SKM-1 (cell line): ENCODE data around the gene CNTNAP5.

Experiments
- DNase-seq: peaks from one replicate; lab custom pipeline; 2025; ENCODE audit not compliant: unreplicated experiment; lab: John Stamatoyannopoulos, UW

Gene CNTNAP5

DNA sequence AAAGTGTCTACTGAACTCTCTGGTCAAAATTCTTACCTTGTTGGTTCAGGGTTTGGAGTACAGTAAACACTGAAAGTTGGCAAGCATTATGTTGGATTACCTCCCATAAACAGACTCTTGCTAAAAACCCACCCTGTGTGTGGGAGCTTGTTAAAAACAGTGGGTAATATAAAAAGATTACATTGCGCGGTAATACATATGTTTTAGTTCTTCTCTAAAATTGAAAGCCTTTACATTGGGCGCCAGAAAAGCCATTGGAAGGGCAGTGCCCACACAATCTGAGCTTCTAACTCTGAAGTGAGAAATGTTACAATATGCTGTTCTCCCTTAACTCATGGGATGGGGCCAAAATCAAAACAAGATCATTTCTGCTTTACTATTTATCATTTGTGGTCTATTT lies 510.7 kb downstream of the CNTNAP5 start:
- no peak for DNase-seq

DNA sequence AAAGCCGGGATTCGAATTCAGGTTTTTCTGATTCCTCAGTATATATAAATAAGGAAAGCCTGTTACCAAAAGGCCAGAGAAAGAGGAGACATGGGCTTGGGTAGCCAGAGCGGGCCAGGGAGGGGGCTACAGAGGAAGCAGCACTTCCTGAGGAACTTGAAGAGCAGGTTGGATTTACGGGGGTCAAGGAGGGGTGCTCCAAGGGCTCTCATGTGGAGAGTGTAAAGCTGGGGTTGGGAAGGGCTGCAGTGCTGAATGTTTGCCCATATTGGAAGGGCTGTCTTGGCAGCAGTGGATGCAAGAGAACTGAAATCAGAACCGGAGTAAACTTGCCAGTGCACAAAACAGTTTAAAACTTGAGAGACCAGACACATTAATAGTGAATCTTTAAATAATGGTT lies 511.5 kb downstream of the CNTNAP5 start:
- no peak for DNase-seq

DNA sequence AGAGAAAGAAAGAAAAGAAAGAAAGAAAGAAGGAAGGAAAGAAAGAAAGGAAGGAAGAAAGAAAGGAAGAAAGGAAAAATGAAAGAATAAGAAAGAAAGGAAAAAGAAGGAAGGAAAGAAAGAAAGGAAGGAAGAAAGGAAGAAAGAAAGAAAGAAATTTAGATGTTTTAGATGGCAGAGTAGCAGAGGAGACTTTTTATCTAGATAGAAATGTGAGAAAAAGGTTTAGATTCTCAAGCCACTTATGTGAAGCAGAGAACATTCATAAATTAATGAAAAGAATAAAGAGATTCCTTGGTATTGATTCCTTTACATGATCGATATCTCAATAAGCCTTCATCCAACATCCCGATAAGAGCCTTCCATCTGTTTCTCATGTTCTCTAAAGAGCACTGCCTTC lies 513.5 kb downstream of the CNTNAP5 start:
- no peak for DNase-seq

DNA sequence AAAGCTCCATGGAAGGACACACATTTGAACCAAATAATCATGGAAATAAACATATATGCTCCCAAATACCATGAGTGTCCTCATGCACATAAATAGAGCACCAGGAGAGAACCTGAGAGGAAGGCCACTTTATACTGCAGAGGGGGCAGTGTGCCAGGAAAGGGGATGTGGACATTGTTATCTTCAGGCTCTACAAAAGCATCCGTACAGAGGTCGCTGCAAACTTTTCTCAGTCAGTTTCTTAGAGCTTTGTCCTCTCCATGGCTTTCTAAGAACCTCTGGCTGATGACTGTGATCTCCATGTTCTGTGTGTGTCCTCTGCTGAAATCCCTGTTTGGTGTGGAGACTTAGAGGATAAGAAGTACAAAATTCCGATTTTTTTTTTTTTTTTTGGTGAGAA lies 515.7 kb downstream of the CNTNAP5 start:
- no peak for DNase-seq

DNA sequence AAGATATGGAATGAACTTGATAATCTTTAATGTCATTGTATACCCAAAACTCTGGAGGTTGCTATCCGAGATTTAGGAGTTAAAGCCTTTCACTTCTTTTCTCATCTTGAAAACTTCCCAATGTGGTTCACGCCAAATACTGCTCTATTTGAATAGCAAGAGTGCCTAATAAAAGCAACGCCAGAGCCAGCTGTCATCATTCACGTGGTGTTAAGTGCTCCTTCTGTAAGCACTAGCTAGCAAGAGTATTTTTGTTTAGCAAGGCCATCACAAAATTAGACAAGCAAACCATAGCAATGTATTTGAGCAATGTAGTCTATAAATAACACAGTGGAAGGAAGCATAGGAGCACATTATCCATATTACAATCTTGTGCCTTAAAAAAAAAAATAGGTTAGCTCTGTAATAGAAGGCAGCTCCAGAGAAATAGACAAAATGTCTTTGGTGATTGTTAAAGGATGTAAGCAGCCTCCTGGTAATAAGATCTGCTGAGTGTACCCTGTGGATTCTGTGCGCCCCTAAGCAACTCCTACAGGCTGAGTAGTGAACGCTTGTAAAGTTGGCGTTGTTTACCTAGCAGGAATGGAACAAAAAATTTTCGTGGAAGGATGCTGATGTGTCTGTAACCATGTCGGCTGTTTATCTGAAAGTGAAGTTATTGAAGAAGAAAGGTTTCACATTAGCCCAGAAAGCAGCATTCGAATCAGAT lies 518.0 kb downstream of the CNTNAP5 start:
- DNase-seq = no peak

DNA sequence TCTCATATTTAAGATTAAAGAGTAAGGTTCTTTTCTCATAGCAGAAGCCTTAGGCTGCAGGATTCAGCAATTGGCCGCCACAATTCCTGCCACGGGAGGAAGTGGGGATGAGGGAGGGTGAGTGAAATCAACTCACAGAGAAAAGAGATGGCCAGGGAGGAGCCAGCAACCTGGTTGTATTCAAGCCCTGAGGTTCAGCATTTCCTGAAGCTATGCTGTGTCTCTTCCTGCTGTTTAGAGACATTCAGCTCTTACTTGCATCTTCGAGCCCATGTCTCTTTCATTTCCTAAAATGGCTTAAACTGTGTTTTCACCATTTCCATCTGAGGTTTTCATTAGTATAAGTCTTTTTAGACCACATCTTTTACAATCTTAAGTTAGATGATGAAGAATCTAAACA lies 522.6 kb downstream of the CNTNAP5 start:
- no peak for DNase-seq

DNA sequence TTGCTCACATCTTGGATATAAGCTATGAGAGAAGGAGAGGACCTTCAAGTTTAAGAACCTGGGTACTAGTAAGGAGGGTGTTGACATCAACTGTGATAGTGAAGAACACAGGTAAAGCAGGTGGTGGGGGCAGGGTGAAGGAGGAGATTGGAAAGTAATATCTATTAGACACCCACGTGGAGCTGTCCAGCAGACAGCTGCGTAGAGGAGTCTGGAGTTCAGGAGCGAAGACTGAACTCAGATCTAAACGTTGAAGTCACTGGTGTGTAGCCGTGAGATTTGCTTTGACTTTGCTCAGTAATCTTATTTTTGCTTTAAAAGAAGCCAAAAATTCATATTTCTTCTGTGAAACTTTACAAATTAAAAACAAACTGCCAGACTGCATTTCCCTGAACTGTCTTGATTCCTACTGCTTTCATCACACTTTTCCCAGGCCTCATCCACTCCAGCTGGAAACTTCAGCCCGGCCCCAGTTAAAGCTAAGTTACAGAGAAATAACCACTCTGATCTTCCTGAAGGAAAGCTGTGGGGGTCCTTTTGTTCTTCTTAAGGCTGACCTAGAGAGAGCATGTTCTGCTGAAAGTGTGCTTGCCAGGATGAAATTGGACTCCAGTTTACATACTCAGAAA lies 533.3 kb downstream of the CNTNAP5 start:
- DNase-seq = no peak

DNA sequence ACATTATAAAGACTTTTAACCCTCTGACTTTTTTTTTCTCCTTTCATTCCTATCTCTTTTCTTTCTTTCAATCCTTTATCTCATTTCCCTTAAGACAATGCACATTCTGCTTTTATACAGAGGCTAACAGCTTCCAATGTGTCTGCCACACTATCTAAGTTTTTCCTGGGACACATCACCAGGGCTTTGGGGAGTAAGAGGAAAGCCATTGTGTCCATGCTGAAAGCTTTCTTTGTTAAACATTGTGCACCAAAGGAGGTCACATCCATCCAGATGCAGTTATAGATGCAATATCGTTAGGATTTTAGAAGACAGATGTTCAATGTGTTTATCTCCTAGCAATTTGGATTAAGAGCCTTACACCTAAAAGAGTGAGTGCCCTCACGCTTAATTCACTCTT lies 534.1 kb downstream of the CNTNAP5 start:
- DNase-seq = no peak

DNA sequence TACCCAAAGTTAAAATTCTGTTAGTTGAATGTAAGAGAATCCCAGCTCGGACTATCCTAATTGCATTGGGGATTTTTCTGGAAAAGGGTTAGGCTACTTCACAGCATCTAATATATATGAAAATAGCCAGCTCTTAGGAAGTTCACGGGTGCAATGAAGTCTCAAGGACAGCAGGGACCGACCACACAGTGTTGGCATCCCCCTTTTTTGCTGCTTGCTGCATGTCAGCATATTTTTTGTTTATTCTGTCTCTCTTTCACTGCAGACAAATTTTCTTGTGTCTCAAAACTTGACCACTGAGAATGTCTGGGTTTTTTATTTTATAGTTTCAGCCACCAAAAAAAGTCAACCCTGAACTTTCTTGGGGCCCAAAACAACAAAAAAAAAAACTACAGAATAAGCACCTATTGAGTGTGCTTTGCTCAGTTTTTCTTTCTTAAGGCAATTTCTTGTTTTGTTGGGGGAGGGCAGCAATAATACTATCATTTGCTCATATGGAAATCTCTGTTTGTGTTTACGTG lies 535.6 kb downstream of the CNTNAP5 start:
- DNase-seq = no peak

DNA sequence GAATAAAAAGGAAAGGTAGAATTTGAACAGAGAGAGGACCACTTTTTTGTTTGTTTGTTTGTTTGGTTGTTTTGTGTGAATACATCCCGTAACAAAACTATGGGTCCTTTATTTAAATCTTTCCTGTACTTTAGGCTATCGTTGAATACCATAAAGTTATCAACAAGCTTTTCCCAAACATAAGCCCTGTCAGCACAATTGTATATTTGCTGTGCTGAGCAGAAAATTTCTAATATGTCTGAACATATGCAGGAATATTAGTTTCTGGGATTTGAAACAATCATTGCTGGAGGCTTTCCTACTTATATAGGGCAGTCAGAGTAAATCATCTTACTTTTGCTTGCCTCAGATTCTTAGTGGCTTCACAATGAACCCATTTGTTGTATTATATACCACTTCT lies 536.4 kb downstream of the CNTNAP5 start:
- no peak for DNase-seq

DNA sequence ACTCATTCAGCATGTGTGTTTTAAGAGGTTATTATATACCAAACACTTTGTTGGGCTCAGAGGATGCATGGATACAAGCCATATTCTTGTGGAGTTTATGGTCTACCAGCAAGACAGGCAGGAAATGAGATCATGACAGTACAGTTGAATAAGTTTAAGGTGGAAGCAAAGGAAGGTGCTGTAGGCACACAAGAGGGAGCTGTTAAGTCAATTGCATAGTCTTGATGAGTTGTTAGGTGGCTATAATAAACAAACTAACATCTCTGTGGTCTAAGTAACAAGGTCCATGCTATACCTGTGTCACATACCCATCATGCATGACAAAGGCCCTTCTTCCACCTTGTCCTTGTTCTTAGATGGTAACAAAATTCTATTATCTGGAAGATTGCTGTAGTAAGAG lies 538.3 kb downstream of the CNTNAP5 start:
- no peak for DNase-seq

DNA sequence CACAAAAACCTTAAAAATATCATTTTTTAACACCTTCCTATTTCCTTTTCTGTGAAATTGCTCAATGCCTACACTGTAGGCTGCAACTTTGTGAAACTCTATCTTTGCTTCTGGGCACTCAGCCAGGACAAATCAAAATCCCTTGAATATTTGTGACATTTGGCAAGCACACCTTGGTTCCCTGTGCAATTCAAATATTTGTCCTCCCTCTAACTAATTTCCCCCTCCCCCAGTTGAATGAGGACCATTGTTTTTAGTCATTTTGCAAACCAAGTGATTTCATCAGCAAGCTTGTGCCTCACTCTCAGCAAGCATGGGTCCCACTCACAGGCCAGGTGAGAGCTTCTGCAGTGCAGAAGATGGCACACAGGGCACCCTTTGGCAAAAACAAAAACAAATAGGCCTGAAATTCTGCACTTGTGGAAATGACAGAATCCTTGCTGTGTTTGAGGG lies 541.5 kb downstream of the CNTNAP5 start:
- no peak for DNase-seq

DNA sequence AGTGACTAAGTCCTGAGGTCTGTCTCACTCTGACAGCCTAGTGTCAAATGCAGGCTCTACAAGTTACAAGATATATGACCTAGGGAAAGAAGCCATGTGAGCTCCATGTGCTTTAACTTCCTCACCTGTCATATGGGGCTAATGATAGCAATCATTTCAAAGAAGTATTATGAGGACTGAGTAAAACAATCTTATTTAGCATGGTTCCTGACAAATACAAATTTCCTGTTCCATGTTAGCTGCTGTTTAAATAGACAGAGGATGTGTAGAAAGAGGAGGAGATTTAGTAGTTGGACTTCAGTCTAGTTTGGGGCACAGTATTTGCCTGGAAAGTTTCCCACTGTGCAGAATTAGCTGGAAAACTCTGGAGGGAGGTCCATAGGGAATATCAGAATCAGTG lies 545.8 kb downstream of the CNTNAP5 start:
- no peak for DNase-seq

DNA sequence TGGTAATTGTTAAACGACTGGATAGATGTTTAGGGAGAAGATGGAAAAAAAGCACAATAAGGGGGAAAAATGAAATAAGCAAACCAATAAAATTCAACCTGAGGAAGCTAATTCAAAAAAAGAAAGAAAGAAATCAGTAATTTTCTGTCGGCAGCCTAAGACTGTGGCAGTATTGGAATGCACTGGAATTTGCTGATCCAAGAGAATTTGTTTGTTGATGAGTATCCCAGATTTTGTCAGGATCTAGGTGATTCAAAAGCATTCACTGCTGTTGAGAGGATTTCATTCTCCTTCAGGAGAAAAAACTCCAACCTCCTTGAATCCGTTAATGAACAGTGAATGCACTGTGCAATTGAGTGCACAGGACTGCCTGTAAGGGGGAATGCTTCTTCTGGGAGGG lies 546.7 kb downstream of the CNTNAP5 start:
- no peak for DNase-seq

DNA sequence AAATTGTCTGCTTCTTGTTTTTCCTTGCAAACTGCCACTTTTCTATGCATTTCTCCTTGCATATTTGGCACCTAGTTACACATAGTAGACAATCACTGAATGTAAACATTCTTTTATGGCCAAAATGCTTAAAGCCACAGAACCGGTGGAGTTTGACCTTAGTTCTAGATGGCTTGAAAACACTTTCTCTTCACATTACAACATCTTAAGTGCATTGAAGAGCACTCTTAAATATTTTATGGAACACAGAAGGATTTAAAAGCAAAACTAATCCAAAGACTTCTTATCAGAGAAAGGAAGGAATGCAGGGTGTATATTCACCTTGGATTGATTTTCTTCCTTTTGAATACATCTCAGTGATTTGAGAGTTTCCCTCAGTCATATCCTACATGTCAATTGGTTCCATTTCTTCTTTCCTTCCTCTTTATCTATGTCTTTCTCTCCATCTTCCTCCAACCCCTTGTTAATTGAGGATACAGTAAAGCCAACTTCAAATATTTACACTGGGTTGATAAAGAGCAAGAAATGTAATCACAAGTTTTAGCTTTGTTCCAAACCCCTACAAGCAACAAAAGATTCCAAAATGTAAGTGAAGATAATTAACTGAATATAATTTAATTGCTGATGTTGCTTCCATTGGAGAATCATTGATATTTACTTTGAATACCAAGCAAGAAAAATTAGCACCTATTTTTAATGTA lies 548.0 kb downstream of the CNTNAP5 start:
- DNase-seq = no peak

DNA sequence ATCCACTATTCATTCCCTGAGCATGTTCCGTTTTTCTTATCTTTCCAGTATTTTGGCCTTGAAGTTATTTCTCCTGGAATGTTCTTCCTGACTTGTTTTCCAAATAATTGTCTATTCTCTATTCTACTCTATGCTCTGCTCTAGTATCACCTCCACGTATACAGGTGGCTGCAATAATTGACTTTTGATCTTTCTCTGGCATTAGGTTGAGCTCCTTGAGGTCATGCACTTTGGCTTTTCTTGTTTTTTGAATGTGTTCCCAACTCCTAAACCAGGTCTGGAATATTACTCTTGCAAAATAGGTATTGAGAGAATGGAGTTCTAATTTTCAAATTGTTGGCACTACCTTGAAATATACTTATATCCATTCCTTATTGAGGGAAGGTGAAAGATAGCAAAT lies 550.4 kb downstream of the CNTNAP5 start:
- DNase-seq = no peak

DNA sequence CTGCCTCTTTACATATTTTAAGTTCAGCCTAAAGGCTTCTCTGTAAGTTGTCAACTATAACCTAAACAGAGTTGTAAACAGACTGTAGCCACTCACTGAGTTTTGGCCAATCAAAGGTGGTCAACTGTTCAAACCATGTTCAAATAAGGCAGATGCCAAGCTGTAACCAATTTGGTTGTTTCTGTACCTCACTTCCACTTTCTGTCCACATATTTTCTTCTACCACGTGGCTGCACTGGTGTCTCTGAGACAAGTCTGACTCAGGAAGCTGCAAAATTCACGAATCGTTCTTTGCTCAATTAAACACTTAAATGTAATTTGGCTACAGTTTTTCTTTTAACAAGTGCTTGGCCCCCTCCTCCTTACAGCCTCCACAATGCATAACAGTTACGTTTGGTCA lies 555.2 kb downstream of the CNTNAP5 start:
- no peak for DNase-seq

DNA sequence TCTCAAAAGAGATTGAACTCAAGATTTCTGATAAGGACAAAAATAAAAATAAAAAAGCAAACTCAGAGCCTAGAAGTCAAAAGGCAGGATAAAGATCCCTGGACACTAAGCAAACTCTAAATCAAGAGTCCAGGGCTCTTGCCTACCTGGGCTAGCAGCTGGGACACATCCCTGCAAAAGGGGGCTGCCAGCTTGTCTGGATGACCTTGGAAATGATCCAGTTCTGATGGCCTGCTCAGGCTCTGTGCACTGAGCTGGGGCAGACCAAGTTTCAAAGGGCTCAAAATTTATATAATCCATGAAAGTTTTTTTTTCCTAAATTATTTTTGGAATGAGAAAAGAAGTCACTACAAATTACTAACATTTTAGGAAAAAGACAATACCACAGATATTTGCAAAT lies 557.3 kb downstream of the CNTNAP5 start:
- DNase-seq = no peak

DNA sequence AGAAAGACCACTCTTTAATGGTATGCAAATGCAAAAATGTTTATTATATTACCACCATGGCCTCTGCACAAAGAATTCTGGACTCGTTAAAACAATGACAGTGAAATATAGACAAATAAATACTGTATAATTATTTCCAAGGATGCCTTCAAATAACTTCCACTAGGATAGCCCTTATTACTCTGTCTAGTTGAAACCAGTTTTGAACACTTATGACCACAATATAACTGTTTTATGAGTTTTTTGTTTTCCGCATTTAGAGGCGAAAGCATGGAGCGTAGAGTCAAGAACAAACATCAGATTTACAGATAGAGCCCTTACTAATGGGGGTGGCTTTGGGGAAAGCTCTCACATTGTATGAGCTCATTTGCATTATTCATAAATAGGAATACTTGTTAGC lies 559.5 kb downstream of the CNTNAP5 start:
- DNase-seq = no peak

DNA sequence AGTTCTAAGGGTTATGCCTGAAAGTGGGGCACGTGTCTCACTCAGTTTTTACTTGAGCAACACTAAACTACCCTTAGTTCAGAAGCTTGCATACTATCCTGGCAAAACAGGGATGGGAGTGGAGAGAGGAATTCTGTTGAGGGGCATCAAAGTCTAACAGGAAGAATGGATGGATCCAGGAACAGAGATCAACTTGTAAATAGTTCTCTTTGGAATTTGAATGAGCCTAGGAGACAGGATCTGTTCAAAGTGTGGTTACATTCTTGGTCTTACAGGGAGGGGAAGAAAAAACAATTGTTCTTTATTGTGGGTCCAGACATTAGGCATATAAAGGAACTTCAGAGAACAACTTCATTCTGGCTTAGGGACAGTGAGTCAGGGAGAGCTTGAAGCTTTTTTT lies 560.2 kb downstream of the CNTNAP5 start:
- DNase-seq = no peak

DNA sequence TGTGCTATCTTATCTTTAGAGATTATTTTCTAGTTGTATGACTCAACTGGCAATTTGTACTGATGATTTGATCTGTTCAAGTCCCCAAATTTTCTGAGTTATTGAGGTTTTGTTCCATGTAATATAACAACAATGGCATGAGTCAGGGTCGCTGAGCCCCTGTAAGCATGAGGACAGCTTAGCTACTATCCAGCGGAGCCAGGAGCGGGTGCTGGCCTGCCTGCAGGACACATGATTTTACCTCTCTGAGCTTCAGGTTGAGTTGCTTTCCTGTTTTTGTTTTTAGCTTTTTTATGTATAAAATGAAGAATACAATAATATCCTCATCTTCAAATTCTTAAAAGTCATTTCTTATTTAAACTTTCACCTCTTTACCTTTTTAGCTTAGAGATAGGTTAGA lies 561.1 kb downstream of the CNTNAP5 start:
- no peak for DNase-seq

DNA sequence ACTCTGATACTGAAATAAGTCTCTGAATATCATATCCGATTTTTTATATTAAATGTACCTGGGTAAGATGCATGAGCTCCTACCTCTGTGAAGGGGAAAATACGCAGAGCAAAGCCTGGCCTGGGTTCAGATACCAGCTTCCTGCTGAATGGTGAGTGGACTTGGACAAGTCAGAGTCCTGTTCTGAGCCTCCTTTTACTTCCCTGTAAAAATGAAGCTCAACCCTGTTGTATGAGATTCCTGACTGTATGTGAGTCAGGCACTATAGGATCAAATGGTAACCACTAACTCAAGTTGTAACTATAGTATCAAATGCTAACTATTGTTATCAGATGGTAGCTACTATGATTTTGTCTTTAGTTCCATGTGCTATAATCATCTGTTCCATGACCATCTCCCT lies 561.7 kb downstream of the CNTNAP5 start:
- no peak for DNase-seq
